ENCODE data around the gene CLCN3. TPM values are rescaled to one million over a fixed set of nuclear protein-coding genes. Genes with fewer than 3 reads are reported as not detected.

The CLCN3 gene
- total and polyA plus RNA-seq, 2 of the 13 experiments (the other 11 are each of a cell fraction or from before 2014, with no cell fraction given) = 13.6 to 23.7 TPM

DNA sequence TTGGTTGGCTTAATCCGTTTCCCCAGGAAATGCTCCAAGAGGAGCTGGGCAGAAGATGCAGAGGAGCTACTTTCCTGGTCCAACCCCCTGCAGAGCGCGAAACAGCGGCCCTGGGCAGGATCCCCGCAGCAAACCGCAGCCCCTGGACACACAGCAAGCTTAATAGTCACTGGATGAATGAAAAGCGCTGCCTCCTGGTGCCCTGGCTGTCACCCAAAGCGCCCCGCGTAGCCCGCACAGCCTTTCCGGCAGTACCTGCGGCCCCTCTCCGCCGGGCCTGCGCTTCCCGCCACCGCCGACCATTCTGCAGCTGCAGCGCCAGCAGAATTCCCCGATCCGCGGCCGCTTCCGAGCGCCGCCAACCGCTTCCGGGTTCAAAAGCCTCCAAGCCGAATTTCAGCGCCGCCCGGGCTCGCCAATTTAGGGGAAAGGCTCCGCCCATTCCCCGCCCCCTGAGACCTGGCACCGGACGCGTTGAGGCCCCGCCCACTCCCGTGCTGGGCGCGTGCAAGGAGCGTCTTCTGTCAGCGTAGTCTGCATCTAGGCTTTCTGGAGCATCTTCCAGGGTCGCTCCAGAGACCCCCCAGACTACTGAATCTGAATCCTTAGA lies 137.3 kb downstream of the CLCN3 start, which contains the start of gene HPF1 (continued):
- TF ChIP-seq, protein P1, sequence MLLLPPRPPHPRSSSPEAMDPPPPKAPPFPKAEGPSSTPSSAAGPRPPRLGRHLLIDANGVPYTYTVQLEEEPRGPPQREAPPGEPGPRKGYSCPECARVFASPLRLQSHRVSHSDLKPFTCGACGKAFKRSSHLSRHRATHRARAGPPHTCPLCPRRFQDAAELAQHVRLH (CRISPR knock-in tag; IDR thresholded peaks at IDR 0.05; ENCODE audit: borderline replicate concordance, low read depth) = peak; percentile 61; the same call in 1 of the 2 replicates
- TF ChIP-seq ZNF773 (CRISPR knock-in tag; IDR thresholded peaks at IDR 0.05; ENCODE audit: borderline replicate concordance) (no peak), ZNF121 (CRISPR knock-in tag; IDR thresholded peaks at IDR 0.05) (no peak), ZNF614 (CRISPR knock-in tag; IDR thresholded peaks at IDR 0.05; ENCODE audit: borderline replicate concordance) (peak; percentile 42; the same call in 1 of the 2 replicates), KLF6 (CRISPR knock-in tag; IDR thresholded peaks at IDR 0.05) (0 out of 2 replicates have a peak, but pooled peaks have one; percentile 51), ZMYM3 (CRISPR knock-in tag; IDR thresholded peaks at IDR 0.05) (no peak), TEAD3 (CRISPR knock-in tag; optimal IDR thresholded peaks at IDR 0.05; ENCODE audit: borderline replicate concordance) (peak; percentile 36), TCF7 (IDR thresholded peaks at IDR 0.05; ENCODE audit: low read depth) (no peak), TARDBP (CRISPR knock-in tag; IDR thresholded peaks at IDR 0.05) (no peak; the same call in 1 of the 2 replicates), ZNF660 (CRISPR knock-in tag; IDR thresholded peaks at IDR 0.05; ENCODE audit: borderline replicate concordance, low read depth) (no peak), ELF4 (CRISPR knock-in tag; IDR thresholded peaks at IDR 0.05; ENCODE audit: borderline replicate concordance) (peak; percentile 93; the same call in 1 of the 2 replicates), RBFOX2 (IDR thresholded peaks at IDR 0.05; ENCODE audit: low read depth, low read length) (peak; percentile 80), RCOR2 (CRISPR knock-in tag; IDR thresholded peaks at IDR 0.05) (no peak), ZNF20 (CRISPR knock-in tag; IDR thresholded peaks at IDR 0.05) (no peak), MZF1 (CRISPR knock-in tag; IDR thresholded peaks at IDR 0.05; ENCODE audit: borderline replicate concordance) (no peak), SP5 (CRISPR knock-in tag; IDR thresholded peaks at IDR 0.05; ENCODE audit: borderline replicate concordance, low read depth) (peak; percentile 88; the same call in 1 of the 2 replicates), ZNF33A (CRISPR knock-in tag; IDR thresholded peaks at IDR 0.05; ENCODE audit: borderline replicate concordance) (no peak), ZNF496 (CRISPR knock-in tag; IDR thresholded peaks at IDR 0.05; ENCODE audit: insufficient replicate concordance) (no peak), ZNF446 (CRISPR knock-in tag; IDR thresholded peaks at IDR 0.05) (no peak)
- TF ChIP-seq, protein P2, sequence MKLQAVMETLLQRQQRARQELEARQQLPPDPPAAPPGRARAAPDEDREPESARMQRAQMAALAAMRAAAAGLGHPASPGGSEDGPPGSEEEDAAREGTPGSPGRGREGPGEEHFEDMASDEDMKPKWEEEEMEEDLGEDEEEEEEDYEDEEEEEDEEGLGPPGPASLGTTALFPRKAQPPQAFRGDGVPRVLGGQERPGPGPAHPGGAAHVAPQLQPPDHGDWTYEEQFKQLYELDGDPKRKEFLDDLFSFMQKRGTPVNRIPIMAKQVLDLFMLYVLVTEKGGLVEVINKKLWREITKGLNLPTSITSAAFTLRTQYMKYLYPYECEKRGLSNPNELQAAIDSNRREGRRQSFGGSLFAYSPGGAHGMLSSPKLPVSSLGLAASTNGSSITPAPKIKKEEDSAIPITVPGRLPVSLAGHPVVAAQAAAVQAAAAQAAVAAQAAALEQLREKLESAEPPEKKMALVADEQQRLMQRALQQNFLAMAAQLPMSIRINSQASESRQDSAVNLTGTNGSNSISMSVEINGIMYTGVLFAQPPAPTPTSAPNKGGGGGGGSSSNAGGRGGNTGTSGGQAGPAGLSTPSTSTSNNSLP (IDR thresholded peaks at IDR 0.05; ENCODE audit: low read depth, low read length) = no peak
- TF ChIP-seq, protein P3, sequence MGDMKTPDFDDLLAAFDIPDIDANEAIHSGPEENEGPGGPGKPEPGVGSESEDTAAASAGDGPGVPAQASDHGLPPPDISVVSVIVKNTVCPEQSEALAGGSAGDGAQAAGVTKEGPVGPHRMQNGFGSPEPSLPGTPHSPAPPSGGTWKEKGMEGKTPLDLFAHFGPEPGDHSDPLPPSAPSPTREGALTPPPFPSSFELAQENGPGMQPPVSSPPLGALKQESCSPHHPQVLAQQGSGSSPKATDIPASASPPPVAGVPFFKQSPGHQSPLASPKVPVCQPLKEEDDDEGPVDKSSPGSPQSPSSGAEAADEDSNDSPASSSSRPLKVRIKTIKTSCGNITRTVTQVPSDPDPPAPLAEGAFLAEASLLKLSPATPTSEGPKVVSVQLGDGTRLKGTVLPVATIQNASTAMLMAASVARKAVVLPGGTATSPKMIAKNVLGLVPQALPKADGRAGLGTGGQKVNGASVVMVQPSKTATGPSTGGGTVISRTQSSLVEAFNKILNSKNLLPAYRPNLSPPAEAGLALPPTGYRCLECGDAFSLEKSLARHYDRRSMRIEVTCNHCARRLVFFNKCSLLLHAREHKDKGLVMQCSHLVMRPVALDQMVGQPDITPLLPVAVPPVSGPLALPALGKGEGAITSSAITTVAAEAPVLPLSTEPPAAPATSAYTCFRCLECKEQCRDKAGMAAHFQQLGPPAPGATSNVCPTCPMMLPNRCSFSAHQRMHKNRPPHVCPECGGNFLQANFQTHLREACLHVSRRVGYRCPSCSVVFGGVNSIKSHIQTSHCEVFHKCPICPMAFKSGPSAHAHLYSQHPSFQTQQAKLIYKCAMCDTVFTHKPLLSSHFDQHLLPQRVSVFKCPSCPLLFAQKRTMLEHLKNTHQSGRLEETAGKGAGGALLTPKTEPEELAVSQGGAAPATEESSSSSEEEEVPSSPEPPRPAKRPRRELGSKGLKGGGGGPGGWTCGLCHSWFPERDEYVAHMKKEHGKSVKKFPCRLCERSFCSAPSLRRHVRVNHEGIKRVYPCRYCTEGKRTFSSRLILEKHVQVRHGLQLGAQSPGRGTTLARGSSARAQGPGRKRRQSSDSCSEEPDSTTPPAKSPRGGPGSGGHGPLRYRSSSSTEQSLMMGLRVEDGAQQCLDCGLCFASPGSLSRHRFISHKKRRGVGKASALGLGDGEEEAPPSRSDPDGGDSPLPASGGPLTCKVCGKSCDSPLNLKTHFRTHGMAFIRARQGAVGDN (CRISPR knock-in tag; IDR thresholded peaks at IDR 0.05) = peak; percentile 88
- TF ChIP-seq, protein P4, sequence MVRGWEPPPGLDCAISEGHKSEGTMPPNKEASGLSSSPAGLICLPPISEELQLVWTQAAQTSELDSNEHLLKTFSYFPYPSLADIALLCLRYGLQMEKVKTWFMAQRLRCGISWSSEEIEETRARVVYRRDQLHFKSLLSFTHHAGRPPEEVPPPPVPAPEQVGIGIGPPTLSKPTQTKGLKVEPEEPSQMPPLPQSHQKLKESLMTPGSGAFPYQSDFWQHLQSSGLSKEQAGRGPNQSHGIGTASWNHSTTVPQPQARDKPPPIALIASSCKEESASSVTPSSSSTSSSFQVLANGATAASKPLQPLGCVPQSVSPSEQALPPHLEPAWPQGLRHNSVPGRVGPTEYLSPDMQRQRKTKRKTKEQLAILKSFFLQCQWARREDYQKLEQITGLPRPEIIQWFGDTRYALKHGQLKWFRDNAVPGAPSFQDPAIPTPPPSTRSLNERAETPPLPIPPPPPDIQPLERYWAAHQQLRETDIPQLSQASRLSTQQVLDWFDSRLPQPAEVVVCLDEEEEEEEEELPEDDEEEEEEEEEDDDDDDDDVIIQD (CRISPR knock-in tag; IDR thresholded peaks at IDR 0.05; ENCODE audit: low read depth) = 0 out of 2 replicates have a peak, but pooled peaks have one; percentile 64

All from HepG2 (cell line).